NAMALWA (cell line): ENCODE results near the gene HEXA.
"Not testable (repeated sequence)": the region's sequence is repeated elsewhere in the genome, so short reads cannot be mapped to it uniquely, and the experiment has no call there.

Source experiments
- DNase-seq: peaks from one replicate; pipeline ENCODE4 v3.0.0-alpha.2; 2015; ENCODE audit warnings: low spot score

The HEXA gene

GRCh38 chr15:72375846-72376581, at the start of gene HEXA:
TSS of gene HEXA (minus strand) at chr15:72376014. CDS start at chr15:72375972, 42 bp downstream.
- peak; percentile 96 for DNase-seq

- no peak for DNase-seq
Measured at GRCh38 chr15:72423256-72423655, 47.4 kb upstream of the HEXA start.

- no peak for DNase-seq
Measured at GRCh38 chr15:72421484-72421883, 45.7 kb upstream of the HEXA start.

- DNase-seq = no peak
Measured at GRCh38 chr15:72420576-72420975, 44.8 kb upstream of the HEXA start.

GRCh38 chr15:72419768-72420167, 44.0 kb upstream of the HEXA start:
- DNase-seq = not testable (repeated sequence)

GRCh38 chr15:72415304-72415703, 39.5 kb upstream of the HEXA start:
- DNase-seq = no peak

- not testable (repeated sequence) for DNase-seq
Measured at GRCh38 chr15:72413337-72413736, 37.5 kb upstream of the HEXA start.

GRCh38 chr15:72411544-72411943, 35.7 kb upstream of the HEXA start:
- no peak for DNase-seq

- DNase-seq = no peak
Measured at GRCh38 chr15:72411111-72411510, 35.3 kb upstream of the HEXA start.

GRCh38 chr15:72406936-72407335, 31.1 kb upstream of the HEXA start:
- no peak for DNase-seq

- no peak for DNase-seq
Measured at GRCh38 chr15:72404841-72405240, 29.0 kb upstream of the HEXA start.

- no peak for DNase-seq
Measured at GRCh38 chr15:72404356-72404755, 28.5 kb upstream of the HEXA start.

GRCh38 chr15:72402726-72403125, 26.9 kb upstream of the HEXA start:
- DNase-seq = no peak

- DNase-seq = no peak
Measured at GRCh38 chr15:72398648-72399047, 22.8 kb upstream of the HEXA start.

- no peak for DNase-seq
Measured at GRCh38 chr15:72397796-72398588, 22.2 kb upstream of the HEXA start, which contains the start of gene TMEM202. TSS of gene TMEM202 (plus strand) at chr15:72398305. CDS start at chr15:72398327, 22 bp downstream.

GRCh38 chr15:72396331-72396730, 20.5 kb upstream of the HEXA start:
- not testable (repeated sequence) for DNase-seq

GRCh38 chr15:72389231-72389630, 13.4 kb upstream of the HEXA start:
- DNase-seq = no peak

GRCh38 chr15:72387741-72388140, 11.9 kb upstream of the HEXA start:
- DNase-seq = no peak

GRCh38 chr15:72382146-72382545, 6.3 kb upstream of the HEXA start:
- DNase-seq = peak; percentile 52

- no peak for DNase-seq
Measured at GRCh38 chr15:72380743-72381142, 4.9 kb upstream of the HEXA start.

- no peak for DNase-seq
Measured at GRCh38 chr15:72379856-72380430, 4.1 kb upstream of the HEXA start.

GRCh38 chr15:72379106-72379505, 3.3 kb upstream of the HEXA start:
- not testable (repeated sequence) for DNase-seq

GRCh38 chr15:72377331-72377730, 1.5 kb upstream of the HEXA start:
- DNase-seq = no peak
